WTC11 (cell line): ENCODE data around the gene CPTP.

Source experiments
- CTCF ChIP-seq: fragments of 200-600 bp; IDR thresholded peaks from 2 replicates; pipeline ENCODE4 v1.8.0; 2022; ENCODE audit warnings: antibody characterized with exemption
- MAX ChIP-seq: sonication (generic); formaldehyde crosslinking; IDR thresholded peaks from 2 replicates; pipeline ENCODE4 v1.8.0; 2022; ENCODE audit warnings: mild to moderate bottlenecking, missing genetic modification reagents

- no peak for TF ChIP-seq CTCF
- no peak for TF ChIP-seq MAX (CRISPR knock-in tag)
Observed at GRCh38 chr1:1332774-1333480, 8.3 kb downstream of the CPTP start.
